OCI-LY3 (cell line): ENCODE data around the gene TIMP4.

Experiments used
- H2AFZ ChIP-seq: fragments of 200-600, 300-600 bp; shearing (Covaris generic); 2 replicates; pipeline ENCODE4 v1.6.0; 2014; ENCODE audit warnings: antibody characterized with exemption, low read depth, low read length
- H3K27ac ChIP-seq: fragments of 200-600, 300-600 bp; sonication (generic); 2 replicates; pipeline ENCODE4 v1.5.1; 2014; ENCODE audit warnings: mild to moderate bottlenecking, low read length, moderate library complexity, mixed read lengths
- H3K27me3 ChIP-seq: fragments of 200-600, 300-600 bp; sonication (generic); 2 replicates; pipeline ENCODE4 v1.6.1; 2014; ENCODE audit warnings: low read depth, low read length, mixed read lengths
- H3K36me3 ChIP-seq: fragments of 200-600, 300-600 bp; sonication (generic); replicated peaks from 2 replicates; pipeline ENCODE3; 2014; ENCODE audit warnings: low read depth, low read length, mixed read lengths
- H3K4me1 ChIP-seq: fragments of 300-600, 200-600 bp; sonication (generic); 2 replicates; pipeline ENCODE4 v1.6.1; 2014; ENCODE audit warnings: low read length, mixed read lengths
- H3K4me2 ChIP-seq: fragments of 200-600, 300-600 bp; sonication (generic); 2 replicates; pipeline ENCODE4 v1.6.1; 2014; ENCODE audit warnings: low read length, mixed read lengths
- H3K4me3 ChIP-seq: fragments of 300-600, 200-600 bp; sonication (generic); 2 replicates; pipeline ENCODE4 v1.5.1; 2014; ENCODE audit warnings: antibody characterized with exemption, mild to moderate bottlenecking, low read length, moderate library complexity
- H3K79me2 ChIP-seq: fragments of 300-600, 200-600 bp; shearing (Covaris generic); 2 replicates; pipeline ENCODE4 v1.6.1; 2014; ENCODE audit warnings: mild to moderate bottlenecking, low read length, mixed read lengths
- H3K9ac ChIP-seq: fragments of 300-600, 200-600 bp; shearing (Covaris generic); 2 replicates; pipeline ENCODE4 v1.6.0; 2014; ENCODE audit warnings: mild to moderate bottlenecking, low read length, moderate library complexity
- H3K9me3 ChIP-seq: fragments of 200-600, 300-600 bp; shearing (Covaris generic); 2 replicates; pipeline ENCODE4 v1.6.1; 2014; ENCODE audit warnings: low read length, mixed read lengths; ENCODE audit not compliant: insufficient read depth
- H4K20me1 ChIP-seq: fragments of 200-600, 300-600 bp; sonication (generic); 2 replicates; pipeline ENCODE4 v1.6.1; 2016; ENCODE audit warnings: low read length, mixed read lengths; ENCODE audit not compliant: insufficient read depth
- CTCF ChIP-seq: fragments of 200-600, 300-600 bp; sonication (generic); IDR thresholded peaks from 2 replicates; pipeline ENCODE4 v1.5.1; 2014; ENCODE audit warnings: antibody characterized with exemption, low read length, low read depth
- EZH2phosphoT487 ChIP-seq: fragments of 200-600 bp; shearing (Covaris generic); IDR thresholded peaks from 2 replicates; pipeline ENCODE4 v1.6.1; 2018; ENCODE audit warnings: antibody characterized with exemption, mixed run types, low read depth

The TIMP4 gene

DNA sequence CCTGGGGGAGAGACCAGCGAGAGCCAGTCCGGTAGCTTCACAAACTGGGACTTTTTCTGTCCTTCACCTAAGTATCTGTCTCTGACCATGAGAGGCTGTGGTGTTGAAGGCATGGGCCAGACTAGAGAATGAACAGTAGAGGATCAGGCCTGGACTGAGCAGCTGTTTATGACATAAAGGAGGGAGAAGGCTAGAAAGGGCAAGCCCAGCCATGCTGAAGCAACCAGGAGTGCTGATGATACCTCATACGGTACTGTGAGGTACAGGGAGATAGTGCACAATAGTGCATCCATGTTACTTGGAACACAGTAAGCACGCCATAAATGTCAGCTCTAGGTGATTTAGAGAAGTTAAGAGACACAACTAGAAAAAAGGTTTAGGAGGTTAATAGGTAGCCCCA, 22.6 kb upstream of the TIMP4 start:
- H3K79me2 ChIP-seq = no peaks in the 10 kb centered on the region
- H3K4me2 ChIP-seq = no peak overlapping the region
- no peaks in the 10 kb centered on the region for H3K9me3 ChIP-seq
- H4K20me1 ChIP-seq = no peaks in the 10 kb centered on the region
- H3K27ac ChIP-seq = no peak overlapping the region
- H2AFZ ChIP-seq = no peak overlapping the region
- no peaks in the 10 kb centered on the region for H3K36me3 ChIP-seq
- peaks cover 11% of the 10 kb centered on the region for H3K27me3 ChIP-seq
- H3K4me1 ChIP-seq = no peaks in the 10 kb centered on the region
- no peak overlapping the region for H3K4me3 ChIP-seq
- H3K9ac ChIP-seq = no peak overlapping the region
- TF ChIP-seq CTCF (no peak), EZH2phosphoT487 (no peak)

DNA sequence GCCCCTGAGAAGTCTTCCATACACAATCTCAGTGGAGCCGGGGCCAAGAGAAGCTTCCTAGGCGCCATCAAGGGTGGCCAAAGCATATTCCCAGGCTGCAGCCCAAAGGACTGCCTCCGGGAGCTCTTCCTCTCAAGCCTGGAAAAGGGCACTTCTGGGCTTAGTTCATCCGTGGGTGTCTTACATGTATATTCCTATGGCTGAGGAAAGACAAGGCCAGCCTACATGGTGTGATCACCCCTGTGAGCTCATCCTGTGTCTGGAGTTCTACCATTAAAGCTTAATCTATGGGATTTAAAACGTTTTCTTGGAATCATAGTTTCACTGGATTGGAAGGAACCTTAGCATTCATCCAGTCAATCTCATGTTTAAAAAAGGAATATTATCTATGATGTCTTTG, 21.9 kb upstream of the TIMP4 start:
- no peak overlapping the region for H3K4me3 ChIP-seq
- H3K27ac ChIP-seq = no peak overlapping the region
- H3K27me3 ChIP-seq = peaks cover 6% of the 10 kb centered on the region
- no peaks in the 10 kb centered on the region for H3K9me3 ChIP-seq
- H3K4me1 ChIP-seq = no peaks in the 10 kb centered on the region
- H3K36me3 ChIP-seq = no peaks in the 10 kb centered on the region
- H3K9ac ChIP-seq = no peak overlapping the region
- no peak overlapping the region for H2AFZ ChIP-seq
- no peak overlapping the region for H3K4me2 ChIP-seq
- H3K79me2 ChIP-seq = no peaks in the 10 kb centered on the region
- TF ChIP-seq CTCF (no peak), EZH2phosphoT487 (no peak)
- H4K20me1 ChIP-seq = no peaks in the 10 kb centered on the region

DNA sequence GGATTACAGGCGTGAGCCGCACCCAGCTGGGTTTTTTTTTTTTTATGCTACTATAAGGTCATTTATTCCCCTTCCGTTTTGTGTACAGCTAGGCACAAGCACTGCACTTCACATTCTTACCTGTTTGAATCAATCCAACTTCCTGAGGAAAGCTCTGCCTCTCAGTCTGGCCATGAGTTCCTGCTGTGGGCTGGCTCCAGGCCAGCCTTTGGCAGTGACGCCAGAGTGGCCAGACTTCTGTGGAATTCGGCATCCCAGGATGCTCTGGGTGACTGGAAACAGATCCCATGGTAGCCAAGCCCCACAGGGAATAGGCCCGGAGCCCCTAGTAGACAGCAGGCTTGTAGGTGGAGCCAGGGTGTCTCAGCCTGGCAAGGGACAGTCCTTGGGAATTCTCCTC, 21.5 kb upstream of the TIMP4 start:
- H3K4me2 ChIP-seq = no peak overlapping the region

GRCh38 chr3:12179441-12179840, 20.7 kb upstream of the TIMP4 start:
- H3K27ac ChIP-seq = no peak overlapping the region
- TF ChIP-seq CTCF (no peak), EZH2phosphoT487 (no peak)
- no peak overlapping the region for H2AFZ ChIP-seq

More for the DNA sequence above, 21.5 kb upstream of the TIMP4 start:
- Histone ChIP-seq H3K27me3 (peaks cover 5% of the 10 kb centered on the region), H3K9me3 (no peaks in the 10 kb centered on the region), H3K9ac (no peak overlapping the region), H3K36me3 (no peaks in the 10 kb centered on the region), H4K20me1 (no peaks in the 10 kb centered on the region), H3K4me3 (no peak overlapping the region), H2AFZ (no peak overlapping the region), H3K4me1 (no peaks in the 10 kb centered on the region), H3K27ac (no peak overlapping the region), H3K79me2 (no peaks in the 10 kb centered on the region)
- TF ChIP-seq EZH2phosphoT487 (no peak), CTCF (no peak)

More at GRCh38 chr3:12179441-12179840, 20.7 kb upstream of the TIMP4 start:
- Histone ChIP-seq H3K9me3 (no peaks in the 10 kb centered on the region), H3K9ac (no peak overlapping the region), H3K4me3 (no peak overlapping the region), H3K79me2 (no peaks in the 10 kb centered on the region), H3K36me3 (no peaks in the 10 kb centered on the region), H3K4me1 (no peaks in the 10 kb centered on the region), H3K4me2 (no peak overlapping the region), H4K20me1 (no peaks in the 10 kb centered on the region), H3K27me3 (peaks cover 5% of the 10 kb centered on the region)
